SK-N-DZ (cell line): ENCODE results near the gene HES2.
"Not testable (repeated sequence)": the region's sequence is repeated elsewhere in the genome, so short reads cannot be mapped to it uniquely, and the experiment has no call there.

ENCODE experiments used
- DNase-seq: peaks from one replicate; pipeline ENCODE4 v3.0.0-alpha.2; 2015; ENCODE audit warnings: low spot score

Gene HES2

GRCh38 chr1:6437012-6437700 lies 17.4 kb upstream of the HES2 start:
- DNase-seq, result not testable (repeated sequence)

GRCh38 chr1:6436277-6436676 lies 16.6 kb upstream of the HES2 start:
- DNase-seq, result not testable (repeated sequence)

GRCh38 chr1:6435547-6435946 lies 15.8 kb upstream of the HES2 start:
- DNase-seq, result no peak

GRCh38 chr1:6435129-6435528 lies 15.4 kb upstream of the HES2 start:
- no peak for DNase-seq

GRCh38 chr1:6434186-6434585 lies 14.5 kb upstream of the HES2 start:
- DNase-seq, result no peak

- not testable (repeated sequence) for DNase-seq
Measured at GRCh38 chr1:6431645-6432579, 12.2 kb upstream of the HES2 start.

- DNase-seq, result not testable (repeated sequence)
Measured at GRCh38 chr1:6429660-6430411, 10.1 kb upstream of the HES2 start.

- DNase-seq, result not testable (repeated sequence)
Measured at GRCh38 chr1:6428453-6428852, 8.7 kb upstream of the HES2 start.

- no peak for DNase-seq
Measured at GRCh38 chr1:6427441-6428390, 8.0 kb upstream of the HES2 start.

- DNase-seq, result no peak
Measured at GRCh38 chr1:6426972-6427350, 7.2 kb upstream of the HES2 start.

GRCh38 chr1:6426277-6426971 lies 6.7 kb upstream of the HES2 start:
- no peak for DNase-seq

GRCh38 chr1:6425658-6426057 lies 5.9 kb upstream of the HES2 start:
- DNase-seq, result no peak

GRCh38 chr1:6424619-6425593 lies 5.2 kb upstream of the HES2 start, which contains the start of gene ESPN:
TSS of gene ESPN (plus strand) at chr1:6424776. CDS start at chr1:6424956, 180 bp downstream.
- DNase-seq, result no peak

- DNase-seq, result no peak
Measured at GRCh38 chr1:6424000-6424565, 4.4 kb upstream of the HES2 start.

GRCh38 chr1:6423321-6423999 lies 3.7 kb upstream of the HES2 start:
- peak; percentile 22 for DNase-seq

- DNase-seq, result no peak
Measured at GRCh38 chr1:6421266-6421665, 1.5 kb upstream of the HES2 start.

- no peak for DNase-seq
Measured at GRCh38 chr1:6420454-6421042, 829 bp upstream of the HES2 start.

GRCh38 chr1:6419397-6419803 lies 319 bp downstream of the HES2 start:
- DNase-seq, result no peak
